Umbilical cord (tissue), 2 donors: ENCODE results near the gene USP2. TPM values are rescaled to one million over a fixed set of nuclear protein-coding genes. Genes with fewer than 3 reads are reported as not detected.
A peak's percentile ranks its signal among the peaks of the same experiment; 100 is the strongest.

Experiments used
- DNase-seq: peaks from one replicate; pipeline ENCODE4 v3.0.0-alpha.2; 2015; ENCODE audit warnings: low spot score
- total RNA-seq: library from RNA; depleted of rRNA; stranded (reverse); fragments of >200 nt; gene quantifications from one replicate; pipeline ENCODE4 v1.2.3, GENCODE V29; 2014; ENCODE audit warnings: low replicate concordance; ENCODE audit not compliant: insufficient read depth

Gene USP2, protein sequence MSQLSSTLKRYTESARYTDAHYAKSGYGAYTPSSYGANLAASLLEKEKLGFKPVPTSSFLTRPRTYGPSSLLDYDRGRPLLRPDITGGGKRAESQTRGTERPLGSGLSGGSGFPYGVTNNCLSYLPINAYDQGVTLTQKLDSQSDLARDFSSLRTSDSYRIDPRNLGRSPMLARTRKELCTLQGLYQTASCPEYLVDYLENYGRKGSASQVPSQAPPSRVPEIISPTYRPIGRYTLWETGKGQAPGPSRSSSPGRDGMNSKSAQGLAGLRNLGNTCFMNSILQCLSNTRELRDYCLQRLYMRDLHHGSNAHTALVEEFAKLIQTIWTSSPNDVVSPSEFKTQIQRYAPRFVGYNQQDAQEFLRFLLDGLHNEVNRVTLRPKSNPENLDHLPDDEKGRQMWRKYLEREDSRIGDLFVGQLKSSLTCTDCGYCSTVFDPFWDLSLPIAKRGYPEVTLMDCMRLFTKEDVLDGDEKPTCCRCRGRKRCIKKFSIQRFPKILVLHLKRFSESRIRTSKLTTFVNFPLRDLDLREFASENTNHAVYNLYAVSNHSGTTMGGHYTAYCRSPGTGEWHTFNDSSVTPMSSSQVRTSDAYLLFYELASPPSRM
- total RNA-seq = 2.9 TPM

DNA sequence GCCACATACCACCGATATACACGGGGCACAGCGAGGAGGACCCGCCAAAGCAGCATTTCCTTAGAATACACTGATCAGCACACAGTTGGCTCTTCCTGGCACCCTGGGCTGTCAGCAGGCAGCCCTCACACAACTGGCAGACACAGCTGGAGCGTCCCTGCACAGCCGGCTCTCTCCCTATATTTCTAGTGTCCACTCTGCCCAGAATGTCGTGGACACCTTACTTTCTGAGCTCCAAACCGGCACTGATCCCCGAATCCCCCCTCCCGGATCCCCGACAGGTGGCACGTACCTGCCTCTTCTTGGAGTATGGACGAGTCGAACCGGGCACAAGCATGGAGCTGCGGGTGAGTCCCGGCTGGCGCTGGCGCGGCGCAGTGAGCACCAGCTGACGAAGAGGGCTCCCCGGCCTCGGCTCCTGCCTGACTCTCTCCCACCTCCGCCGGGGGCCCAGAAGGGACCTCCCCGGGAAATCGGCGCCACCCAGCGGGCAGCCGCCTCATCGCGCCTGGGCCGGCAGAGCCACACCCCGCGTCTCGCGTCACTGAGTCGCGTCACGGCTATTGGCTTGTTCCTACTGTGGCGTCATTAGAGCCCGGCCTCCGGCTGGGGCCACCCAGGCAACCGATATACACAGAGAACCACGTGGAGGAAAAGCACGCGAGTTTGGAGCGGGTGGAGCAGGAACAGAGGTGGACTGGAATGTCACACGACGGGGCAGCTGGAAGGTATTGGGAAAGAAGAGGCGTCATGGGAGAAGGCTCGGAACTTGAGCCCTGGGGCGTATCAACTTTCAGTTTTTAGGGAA is at the start of gene USP2:
Gene USP2 (minus strand): TSS at position 510 of the 808 bp plus-strand sequence. CDS start 8,210 bp downstream, outside the sequence.
- peak; percentile 98 for DNase-seq

DNA sequence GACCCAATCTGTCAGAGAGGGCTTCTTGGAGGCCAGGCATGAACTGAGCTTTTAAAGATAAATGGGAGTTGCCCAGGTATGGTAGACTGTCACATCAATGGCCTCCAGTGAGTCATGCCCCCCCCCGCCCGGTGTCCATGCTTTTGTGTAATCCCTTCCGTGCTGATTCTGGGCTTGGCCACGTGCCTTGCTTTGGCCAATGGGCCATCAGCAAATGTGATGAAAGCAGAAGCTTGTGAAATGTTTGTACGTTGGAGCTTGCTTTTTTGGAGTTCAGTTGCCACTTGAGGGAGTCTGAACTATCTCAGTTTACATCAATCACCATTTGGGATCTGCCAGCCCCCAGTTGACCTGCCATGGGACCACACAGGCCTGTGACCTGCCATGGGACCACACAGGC is 45.8 kb upstream of the USP2 start:
- DNase-seq = no peak

GRCh38 chr11:119426142-119426541 is 44.7 kb upstream of the USP2 start:
- no peak for DNase-seq

- peak; percentile 78 for DNase-seq
Measured at GRCh38 chr11:119424775-119425174, 43.3 kb upstream of the USP2 start.

- no peak for DNase-seq
Measured at GRCh38 chr11:119424276-119424675, 42.8 kb upstream of the USP2 start.

DNA sequence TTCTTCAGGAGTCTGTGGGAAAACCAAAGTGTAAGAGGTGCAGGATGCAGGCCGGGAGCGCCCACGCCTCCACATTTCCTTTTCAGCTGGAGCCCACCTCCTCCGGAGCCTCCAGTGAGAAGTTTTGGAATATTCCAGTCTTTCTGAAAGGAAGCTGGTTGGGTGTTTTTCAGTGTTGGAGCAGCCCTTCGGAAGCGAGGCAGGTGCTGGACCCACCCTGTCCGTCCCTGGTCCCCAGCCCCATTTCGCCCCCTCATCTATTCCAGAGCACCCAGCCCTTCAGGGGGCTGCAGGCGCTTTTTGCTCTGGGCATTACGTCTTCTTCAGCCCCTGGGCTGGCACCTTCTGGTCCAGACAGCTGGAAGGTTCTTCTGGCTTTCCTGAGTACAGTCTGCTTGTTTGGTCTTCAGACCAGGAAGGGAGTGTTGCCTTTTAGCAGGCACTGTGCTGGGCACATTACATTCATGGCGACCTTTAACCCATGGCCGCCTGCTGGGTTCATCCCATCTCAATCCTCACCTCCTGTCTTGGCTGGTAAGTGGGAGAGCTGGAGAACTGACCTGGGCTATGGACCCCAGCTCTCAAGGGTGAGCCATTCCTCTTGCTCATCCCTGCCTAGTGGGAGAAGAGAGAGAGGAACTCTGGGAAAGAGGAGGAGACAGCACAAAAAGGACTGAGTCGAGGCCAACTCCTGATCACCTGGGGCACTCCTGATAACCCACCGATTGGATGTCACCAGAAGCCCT is 42.2 kb upstream of the USP2 start:
- no peak for DNase-seq

DNA sequence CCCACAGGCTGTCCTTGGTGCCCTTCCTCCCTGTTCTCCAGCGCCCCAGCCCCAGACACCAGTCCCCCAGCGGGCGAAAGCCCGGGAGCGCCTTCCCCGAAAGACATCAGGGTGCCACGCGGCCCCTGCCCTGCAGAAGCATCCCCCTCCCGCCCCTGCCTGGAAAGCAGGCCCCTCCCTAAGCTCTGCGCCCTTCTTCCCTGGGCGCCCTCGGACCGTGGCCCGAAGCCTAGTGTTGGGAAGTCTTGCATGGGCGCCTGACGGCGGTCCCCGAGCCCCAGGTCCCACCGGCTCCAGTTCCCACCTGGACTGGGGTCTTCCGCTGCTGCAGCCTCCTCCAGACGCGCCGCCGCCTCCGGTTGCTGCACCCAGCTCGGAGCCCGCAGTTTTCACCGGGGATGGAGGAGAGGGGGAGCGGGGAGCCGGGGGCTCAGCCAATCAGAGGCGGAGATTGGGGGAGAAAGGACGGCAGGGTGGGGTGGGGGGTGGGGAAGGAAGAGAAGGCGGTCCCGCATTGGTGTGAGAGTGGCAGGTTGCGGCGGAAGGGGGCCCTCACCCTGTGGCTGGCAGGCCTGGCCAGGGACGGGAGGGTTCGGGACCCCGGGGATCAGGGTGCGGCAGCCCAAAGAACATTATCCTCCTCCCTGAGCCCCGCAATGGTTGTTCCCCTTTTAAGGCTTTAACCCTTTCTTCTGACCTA is 41.5 kb upstream of the USP2 start, which contains the start of gene THY1:
Gene THY1 (minus strand): TSS at position 364 of the 700 bp plus-strand sequence. CDS start 2,267 bp downstream, outside the sequence.
- peak; percentile 73 for DNase-seq

GRCh38 chr11:119421941-119422808 is 40.7 kb upstream of the USP2 start:
- peak; percentile 67 for DNase-seq

- DNase-seq = no peak
Measured at GRCh38 chr11:119421351-119421750, 39.9 kb upstream of the USP2 start.

DNA sequence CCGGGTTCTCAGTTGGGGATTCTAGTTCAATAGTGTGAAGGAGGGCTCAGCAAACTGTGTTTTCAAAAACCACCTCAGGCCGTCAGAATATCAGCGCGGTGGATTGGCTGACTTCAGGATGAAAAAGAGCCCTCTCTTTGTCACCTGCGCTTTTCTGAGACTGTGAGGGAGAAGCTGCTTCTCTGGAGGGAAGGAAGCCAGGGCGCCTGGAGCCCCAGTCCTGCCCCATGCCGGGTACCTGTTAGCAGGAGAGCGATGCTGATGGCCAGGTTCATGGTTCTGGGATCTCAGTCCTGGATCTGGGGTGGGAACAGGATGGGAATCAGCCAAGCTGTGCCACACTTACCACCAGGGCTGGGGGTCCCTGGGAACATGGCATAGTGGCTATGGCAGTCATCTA is 39.1 kb upstream of the USP2 start:
- DNase-seq = no peak

GRCh38 chr11:119419834-119420492 is 38.5 kb upstream of the USP2 start:
- DNase-seq = no peak

DNA sequence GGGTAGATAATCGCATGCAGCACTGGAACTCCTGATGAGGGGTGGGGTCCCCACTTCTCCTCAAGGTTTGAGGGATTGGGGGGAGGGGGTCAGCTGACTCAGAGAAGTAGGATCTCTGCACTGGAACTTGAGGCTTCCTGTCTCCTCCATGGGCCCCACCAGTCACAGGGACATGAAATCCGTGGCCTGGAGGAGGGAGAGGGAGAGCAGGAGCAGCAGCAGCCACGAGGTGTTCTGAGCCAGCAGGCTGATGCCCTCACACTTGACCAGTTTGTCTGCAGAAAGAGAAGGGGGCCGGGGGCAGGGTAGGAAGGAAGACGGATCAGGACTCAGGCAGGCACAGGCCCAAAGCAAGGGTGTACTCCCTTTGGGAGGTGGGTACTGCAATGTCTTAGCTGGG is 37.8 kb upstream of the USP2 start:
- no peak for DNase-seq

- no peak for DNase-seq
Measured at GRCh38 chr11:119418759-119419158, 37.3 kb upstream of the USP2 start.

DNA sequence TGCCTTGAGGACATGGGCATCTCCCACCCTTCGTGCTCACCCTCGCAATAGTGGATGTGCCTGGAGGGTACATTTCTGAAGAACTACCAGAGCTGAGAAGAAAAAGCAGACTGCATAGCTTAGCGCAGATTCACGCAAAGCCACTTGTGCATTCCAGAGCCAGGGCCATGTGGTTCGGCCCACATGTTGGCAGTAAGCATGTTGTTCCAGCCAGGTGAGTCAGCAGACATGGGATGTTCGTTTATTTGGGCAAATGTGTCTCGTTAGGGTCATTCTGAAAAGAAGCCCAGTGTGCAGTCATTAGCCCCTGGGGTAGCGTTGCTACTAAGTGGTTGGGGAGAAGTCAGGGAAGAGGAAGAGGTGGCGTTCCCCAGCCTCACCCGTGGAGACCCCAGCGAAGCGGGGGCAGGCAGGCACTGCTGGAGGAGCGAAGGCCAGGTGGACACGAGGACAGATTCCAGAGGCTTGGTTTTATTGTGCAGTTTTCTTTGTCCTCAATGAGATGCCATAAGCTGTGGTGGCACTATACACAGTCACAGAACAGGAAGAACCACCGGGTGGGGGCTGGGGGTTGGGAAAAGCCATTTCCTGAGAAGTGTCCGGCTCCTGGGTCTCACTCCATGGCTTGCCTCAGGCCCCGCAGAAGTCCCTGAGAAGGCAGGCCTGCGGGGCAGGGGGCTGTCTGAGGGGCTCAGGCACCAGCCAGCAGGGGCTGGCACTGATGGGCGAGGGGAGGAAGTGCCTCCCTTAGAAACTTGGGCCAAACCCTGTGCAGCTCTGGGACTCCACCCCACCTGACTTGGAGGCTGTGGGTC is 36.4 kb upstream of the USP2 start:
- peak; percentile 65 for DNase-seq

DNA sequence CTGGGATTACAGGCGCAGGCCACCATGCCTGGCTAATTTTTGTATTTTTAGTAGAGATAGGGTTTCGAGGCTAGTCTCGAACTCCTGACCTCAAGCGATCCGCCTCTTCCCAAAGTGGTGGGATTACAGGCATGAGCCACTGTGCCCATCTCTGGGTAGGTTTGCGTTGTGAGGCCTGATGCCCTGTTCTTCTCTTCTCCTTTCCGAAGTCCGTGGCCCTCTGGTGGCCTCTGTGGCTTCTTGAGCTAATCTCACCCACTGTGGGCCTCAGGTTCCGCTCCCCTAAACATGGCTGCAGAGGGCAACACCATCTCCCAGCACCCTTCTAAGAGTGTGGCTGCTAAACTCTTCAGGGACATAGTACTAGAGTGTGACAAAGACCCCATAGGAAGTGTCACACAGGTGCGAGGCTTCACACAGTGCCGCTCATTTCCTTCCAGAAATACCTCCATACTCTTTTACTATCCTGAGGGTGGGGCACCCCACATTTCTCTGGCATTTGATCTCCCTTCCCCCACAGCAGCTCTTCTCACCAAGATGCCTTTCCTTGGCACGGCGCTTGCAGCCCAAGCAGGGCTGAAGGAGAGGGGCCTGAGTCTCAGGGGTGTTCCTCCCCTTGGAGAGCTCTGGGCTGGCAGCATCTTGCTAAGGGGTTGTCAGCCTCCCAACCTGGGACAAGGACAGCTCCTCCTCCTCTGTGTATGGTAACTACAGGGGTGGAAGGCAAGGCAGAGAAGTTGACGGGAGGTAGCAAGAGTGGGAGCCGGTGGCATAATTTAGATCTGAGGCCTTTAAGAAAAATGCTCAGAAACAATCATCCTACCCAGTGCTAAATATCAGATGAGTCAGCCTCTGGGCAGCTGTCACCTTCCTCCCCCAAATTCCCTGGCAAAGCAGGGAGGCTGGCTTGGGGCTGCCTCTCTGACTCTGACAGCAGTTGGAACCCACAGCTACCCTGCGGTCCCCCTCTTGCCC is 35.4 kb upstream of the USP2 start:
- DNase-seq = peak; percentile 23

GRCh38 chr11:119415966-119416365 is 34.5 kb upstream of the USP2 start:
- no peak for DNase-seq

DNA sequence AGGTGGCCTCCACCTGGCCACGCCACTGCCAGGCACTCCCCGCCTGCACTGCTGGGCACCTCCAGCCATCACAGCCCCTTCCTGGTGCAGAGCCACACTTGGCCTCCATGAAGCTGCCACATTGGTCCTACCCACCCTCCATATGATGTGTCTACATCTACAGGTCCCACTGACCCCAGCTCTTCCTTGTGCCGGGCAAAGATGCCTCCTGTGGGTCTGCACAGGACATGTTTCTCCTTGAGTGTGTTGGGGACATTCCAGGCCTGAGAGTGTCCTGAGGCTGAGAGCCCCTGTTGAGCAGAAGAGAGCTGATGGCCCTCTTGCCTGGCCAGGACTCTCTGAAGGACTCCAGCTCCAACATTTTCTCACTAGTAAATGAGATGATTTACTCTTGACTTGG is 34.0 kb upstream of the USP2 start:
- no peak for DNase-seq
